ENCODE measurements around the gene JPH2.

Gene JPH2

DNA sequence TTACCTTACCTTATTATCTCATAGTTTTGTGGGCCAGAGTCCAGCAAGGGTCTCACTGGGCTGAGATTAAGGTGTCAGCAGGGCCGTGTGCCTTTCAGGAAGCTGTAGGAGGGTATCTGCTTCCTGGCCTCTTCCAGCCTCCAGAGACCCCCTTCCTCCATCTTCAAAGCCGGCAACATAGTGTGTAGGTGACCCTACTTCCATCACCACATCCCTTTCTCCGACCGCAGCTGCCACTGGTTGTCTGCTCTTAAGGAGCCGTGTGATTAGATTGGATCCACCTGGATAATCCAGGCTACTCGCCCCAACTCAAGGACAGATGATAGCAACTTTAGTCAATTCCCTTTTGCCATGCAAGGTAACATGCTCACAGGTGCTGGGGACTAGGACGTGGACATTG lies 91.2 kb downstream of the JPH2 start:
- DNase-seq = no peak

- no peak for DNase-seq
Observed at GRCh38 chr20:44093249-44093582, 93.8 kb downstream of the JPH2 start.

DNA sequence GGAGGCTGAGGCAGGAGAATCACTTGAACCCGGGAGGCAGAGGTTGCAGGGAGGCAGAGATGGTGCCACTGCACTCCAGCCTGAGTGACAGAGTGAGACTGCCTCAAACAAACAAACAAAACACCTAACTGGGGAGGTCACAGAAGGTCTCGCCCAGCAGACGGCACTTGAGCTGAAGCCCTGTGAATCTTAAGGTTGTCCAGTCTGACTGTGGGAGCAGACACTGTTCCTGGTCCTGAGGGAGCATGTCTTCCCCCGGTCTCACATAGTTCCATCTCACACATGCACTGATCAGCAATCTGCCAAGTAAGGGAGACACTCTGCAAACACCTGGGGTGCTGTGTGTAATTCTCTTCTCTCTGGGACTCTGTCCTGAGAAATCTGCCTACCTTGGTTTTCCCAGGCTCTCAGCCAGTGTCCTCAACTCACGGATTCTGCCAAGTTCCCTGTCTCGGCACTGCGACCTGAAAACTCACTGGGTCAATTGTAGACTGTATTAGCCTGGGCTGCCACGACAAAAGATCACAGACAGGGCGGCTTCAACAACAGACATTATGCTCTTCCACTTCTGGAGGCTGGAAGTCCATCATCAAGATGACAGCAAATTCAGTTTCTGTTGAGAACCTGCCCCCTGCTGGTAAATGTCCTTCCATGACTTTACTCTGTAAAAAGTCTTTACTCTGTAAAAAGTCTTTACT lies 94.3 kb downstream of the JPH2 start:
- no peak for DNase-seq

DNA sequence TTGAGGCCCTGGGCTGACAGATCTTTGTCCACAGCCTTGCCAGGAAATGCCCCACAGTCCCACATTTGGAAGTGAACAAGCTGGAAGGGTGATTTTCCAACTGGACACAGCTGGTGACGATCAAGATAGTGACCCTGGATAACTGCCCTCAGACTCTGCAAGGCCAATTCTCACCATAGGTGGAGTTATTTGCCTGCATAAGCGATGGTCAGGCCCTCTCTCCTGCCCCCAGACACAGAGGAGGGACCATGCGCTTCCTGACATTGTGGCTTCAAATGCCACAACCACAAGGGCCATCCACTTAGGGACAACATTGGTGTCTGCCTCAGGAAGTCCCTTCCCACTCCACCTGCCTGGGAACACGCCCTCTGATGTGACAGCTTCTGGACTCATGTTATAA lies 96.0 kb downstream of the JPH2 start:
- no peak for DNase-seq

GRCh38 chr20:44089987-44090674 lies 96.9 kb downstream of the JPH2 start:
- no peak for DNase-seq

DNA sequence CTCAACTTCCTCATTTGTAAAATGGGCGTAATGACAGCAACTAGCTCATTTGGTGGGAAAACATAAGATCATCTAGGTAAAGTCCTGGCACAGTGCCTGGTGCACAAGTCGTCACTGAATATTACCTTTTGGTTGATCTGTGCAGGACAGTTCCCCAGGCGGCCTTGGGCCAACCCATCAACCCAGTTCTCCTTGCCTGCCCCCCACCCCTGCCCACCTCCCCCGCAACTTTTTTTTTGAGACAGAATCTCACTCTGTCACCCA lies 99.2 kb downstream of the JPH2 start:
- no peak for DNase-seq

- DNase-seq = no peak
Observed at GRCh38 chr20:44087051-44087856, 99.7 kb downstream of the JPH2 start.

- DNase-seq = no peak
Observed at GRCh38 chr20:44085616-44086434, 101.2 kb downstream of the JPH2 start.

GRCh38 chr20:44084891-44085290 lies 102.1 kb downstream of the JPH2 start:
- DNase-seq = no peak

DNA sequence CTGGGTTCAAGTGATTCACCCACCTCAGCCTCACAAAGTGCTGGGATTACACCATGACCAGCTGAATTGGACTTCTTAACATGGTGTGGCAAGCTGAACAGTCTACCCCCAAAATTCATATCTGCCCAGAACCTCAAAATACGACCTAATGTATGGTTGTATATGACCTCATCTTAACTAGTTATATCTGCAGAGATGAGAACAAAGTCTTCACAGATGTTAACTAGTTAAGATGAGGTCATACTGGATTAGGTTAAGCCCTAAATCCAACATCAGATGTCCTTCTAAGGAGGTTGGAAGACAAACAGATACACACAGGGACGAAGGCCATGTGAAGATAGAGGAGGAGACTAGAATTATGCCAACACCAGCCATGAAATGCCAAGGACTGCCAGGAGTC lies 102.5 kb downstream of the JPH2 start:
- DNase-seq = no peak

DNA sequence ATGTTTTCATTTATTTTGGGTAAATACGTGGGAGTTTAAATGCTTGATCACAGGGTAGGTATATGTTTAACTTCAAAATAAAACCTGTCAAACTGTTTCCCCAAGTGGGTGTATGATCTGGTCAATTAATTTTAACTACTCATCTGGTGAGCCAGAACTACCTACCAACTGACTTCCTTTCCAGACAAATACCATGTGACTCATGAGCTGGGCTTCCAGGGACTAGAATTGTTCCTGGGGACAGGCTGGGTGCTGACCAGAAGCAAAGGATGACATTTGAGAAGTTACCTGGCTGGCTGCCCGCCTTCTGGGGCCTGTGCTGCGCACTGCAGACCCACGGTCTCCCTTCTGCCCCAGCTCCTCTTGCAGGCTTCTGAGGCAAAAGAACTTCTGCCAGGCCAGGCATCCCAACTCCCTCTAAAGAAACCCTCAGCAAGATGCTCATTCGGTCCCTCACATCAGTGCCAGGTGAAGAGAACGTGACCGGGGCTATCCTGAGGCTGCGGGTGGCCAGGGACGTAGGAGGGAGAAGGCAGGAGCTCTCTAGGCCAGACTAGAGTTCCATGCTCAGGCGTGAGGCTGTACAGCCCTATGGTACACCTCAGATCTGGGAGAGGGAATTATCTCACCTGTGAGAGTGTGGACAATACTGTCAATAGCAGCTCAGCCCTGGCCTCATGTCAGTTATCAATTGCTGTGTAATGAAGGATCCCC lies 103.6 kb downstream of the JPH2 start:
- DNase-seq = no peak

- DNase-seq = no peak
Observed at GRCh38 chr20:44081888-44082287, 105.1 kb downstream of the JPH2 start.

DNA sequence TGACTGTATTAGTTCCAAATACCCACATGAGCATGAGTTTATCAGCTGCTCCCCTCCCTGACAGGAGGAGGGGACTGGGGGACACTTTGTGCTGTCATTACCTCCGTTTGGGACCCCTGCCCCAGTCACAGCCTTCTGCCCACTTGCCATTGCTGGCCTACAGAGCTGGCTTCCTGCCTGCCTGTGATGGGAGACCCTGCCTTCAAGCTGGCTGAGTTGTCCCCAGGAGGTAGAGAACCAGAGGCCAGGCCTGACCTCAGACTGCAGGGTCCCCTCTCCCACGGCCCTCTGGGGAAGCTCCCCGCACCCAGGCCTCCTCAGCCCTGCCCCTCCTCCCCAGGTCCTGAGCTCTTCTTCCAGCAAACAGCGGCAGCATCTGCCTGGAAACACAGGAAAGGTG lies 105.5 kb downstream of the JPH2 start:
- no peak for DNase-seq

GRCh38 chr20:44080646-44081267 lies 106.2 kb downstream of the JPH2 start:
- DNase-seq = peak; percentile 58

DNA sequence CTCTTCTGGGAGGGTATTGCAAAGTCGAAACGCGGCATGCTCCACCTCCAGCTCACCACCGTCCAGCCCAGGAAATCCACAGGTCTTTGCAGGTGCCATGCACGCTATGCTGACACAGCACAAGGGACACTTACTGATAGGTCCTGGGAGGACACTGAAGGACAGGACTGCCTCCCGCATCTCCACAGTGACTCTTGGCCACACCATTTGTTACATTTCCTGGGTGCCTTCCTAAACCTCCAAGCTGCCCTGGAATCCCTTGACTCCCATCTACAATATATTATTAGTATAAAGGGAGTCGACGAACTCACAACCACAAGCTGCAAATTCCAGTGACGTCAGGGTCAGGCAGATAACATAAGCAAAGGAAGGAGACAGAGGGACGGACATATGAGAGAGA lies 106.9 kb downstream of the JPH2 start:
- DNase-seq = no peak

DNA sequence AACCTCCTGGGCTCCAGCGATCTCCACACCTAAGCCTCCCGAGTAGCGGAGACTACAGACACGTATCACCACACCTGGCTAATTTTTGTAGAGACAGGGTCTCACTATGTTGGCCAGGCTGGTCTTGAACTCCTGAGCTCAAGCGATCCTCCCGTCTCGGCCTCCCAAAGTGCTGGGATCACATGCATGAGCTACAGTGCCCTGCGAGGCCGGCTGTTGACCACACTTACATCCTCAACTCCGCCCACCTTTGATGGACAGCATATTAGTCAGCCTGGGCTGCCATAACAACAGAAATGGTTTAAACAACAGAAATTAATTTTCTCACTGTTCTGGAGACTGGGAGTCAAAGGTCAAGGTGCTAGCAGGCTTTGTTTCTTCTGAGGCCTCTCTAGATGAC lies 107.7 kb downstream of the JPH2 start:
- no peak for DNase-seq

- no peak for DNase-seq
Observed at GRCh38 chr20:44075950-44076232, 111.1 kb downstream of the JPH2 start.

GRCh38 chr20:44075191-44075949 lies 111.6 kb downstream of the JPH2 start:
- DNase-seq = no peak

DNA sequence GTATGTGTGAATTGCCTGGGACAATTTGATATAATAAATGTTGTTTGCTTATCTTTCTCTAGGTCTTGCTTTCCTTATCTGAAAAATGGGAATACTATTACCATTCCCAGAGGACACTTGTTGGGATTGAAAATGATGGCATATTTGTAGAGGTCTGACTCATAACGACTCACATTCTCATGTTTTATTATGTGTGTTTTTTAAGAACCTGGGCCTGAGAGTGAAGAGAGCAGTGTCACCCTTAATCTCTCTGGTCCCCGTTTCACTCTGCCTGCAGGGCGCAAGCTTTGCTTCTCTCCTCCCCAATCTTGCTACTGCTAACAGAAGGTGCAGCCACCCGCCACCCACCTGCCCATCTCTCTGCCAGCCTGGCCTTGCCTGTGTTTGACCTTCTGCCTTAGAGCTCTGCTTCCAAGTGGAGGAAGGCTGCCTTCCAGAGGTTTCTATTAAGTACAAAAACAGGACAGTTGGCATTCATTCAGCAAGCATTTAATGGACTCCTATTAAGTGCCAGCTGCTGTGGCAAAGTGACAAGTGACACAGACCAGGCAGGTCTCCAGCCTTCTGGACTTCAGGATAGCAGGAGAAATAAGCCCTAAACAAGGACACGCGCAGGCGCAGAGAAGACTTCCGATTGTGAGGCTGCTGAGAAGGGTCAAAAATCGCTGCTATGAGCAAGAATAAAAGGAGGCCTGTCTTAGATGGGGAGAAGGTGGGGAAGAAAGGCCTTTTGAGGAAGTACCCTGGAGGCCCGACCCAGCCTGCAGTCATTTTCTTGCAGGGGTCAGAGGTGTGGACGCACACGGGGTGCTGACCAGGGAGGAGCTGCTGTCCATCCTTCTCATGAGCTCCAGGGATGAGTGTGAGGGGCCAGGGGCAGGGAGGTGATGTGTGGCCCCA lies 112.5 kb downstream of the JPH2 start:
- DNase-seq = no peak

DNA sequence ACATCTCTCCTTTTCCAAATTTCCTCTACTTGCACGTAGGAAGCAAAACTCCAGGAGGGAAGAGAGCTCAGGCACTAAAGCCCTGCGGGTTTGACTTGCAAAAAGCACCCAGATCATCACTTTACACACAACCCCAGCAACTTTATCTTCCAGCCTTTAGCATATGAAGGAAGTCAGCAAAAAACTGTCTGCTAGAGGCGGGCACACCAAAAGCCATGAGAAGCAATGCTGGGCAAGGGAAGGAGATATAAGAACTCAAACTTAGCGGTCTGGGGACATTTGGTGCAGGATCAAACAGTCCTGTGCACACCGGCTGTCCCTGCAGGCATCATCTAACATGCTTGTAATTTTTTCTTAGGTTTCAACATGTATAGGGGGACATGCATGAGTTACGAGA lies 113.3 kb downstream of the JPH2 start:
- DNase-seq = no peak

Measured in 8988T (cell line).